NCI-H510A (cell line): Measurements from ENCODE around the gene SUSD3.

Experiments used
- DNase-seq: peaks from one replicate; lab custom pipeline; 2025; lab: John Stamatoyannopoulos, UW

Gene SUSD3

GRCh38 chr9:93030642-93031628 is 27.6 kb upstream of the SUSD3 start:
- DNase-seq: no peak

GRCh38 chr9:93031629-93032430 is 26.7 kb upstream of the SUSD3 start:
- no peak for DNase-seq

- DNase-seq: no peak
Measured at GRCh38 chr9:93032545-93032944, 26.0 kb upstream of the SUSD3 start.

DNA sequence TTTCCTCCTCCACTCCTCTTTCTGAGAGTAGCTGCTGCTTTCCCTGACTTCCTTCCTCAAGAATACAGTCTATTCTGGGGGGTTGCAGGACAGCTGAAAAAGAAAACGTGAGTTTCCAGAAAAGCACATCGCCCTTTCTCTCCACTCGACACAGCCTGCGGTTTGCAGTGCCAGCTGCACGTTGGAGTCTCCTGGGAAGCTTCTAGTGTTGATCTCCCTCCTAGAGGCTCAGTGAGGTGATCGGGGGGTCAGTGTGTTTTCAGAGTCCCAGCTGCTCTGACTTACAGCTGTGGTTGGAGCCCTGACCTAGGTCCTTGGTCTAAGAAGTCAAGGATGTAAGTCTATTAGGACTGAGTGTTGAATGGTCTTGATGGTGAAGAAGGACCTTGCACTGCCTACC is 25.0 kb upstream of the SUSD3 start:
- no peak for DNase-seq

DNA sequence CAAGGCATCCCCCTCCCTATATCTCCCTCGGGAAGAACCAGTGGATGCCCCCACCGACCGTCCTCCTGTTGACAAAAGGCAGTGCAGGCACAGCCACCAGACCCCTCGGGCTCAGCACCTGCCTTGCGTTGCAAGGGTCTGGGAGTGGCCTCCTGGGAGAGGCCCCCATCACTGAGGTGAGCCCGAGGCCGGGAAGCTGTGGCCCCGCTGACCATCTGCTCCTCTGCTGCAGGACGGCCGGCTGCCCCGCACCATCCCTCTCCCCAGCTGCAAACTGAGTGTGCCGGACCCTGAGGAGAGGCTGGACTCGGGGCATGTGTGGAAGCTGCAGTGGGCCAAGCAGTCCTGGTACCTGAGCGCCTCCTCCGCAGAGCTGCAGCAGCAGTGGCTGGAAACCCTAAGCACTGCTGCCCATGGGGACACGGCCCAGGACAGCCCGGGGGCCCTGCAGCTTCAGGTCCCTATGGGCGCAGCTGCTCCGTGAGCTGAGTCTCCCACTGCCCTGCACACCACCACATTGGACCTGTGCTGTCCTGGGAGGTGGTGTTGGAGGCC is 23.3 kb upstream of the SUSD3 start:
- DNase-seq: no peak

- DNase-seq: no peak
Measured at GRCh38 chr9:93035821-93036351, 22.6 kb upstream of the SUSD3 start.

GRCh38 chr9:93036887-93037475 is 21.5 kb upstream of the SUSD3 start:
- no peak for DNase-seq

DNA sequence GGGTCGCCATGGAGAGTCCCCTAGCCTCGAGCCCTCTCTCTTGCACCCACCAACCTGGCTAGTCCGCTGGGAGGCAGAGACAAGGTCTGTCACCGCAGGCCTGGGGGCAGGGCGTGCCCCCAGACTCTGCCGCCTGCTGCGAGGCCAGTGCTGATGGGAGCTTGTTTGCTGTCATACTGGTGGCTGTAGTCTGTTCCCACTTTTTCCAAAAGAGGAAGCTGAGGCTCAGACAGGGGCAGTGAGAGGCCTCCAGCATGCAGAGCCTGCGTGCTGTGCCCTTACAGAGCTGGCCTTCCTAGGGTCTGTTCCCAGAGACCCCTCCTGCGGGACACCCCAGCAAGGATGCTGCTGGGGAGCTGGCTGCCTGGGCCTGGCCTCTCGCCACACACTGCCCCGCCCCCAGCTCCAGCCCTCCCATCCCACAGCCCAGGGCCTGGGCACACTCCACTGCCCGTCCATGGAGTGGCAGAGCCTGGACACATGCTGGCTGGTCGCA is 21.0 kb upstream of the SUSD3 start:
- no peak for DNase-seq

- DNase-seq: no peak
Measured at GRCh38 chr9:93038918-93039317, 19.6 kb upstream of the SUSD3 start.

GRCh38 chr9:93039456-93039855 is 19.0 kb upstream of the SUSD3 start:
- DNase-seq: no peak

DNA sequence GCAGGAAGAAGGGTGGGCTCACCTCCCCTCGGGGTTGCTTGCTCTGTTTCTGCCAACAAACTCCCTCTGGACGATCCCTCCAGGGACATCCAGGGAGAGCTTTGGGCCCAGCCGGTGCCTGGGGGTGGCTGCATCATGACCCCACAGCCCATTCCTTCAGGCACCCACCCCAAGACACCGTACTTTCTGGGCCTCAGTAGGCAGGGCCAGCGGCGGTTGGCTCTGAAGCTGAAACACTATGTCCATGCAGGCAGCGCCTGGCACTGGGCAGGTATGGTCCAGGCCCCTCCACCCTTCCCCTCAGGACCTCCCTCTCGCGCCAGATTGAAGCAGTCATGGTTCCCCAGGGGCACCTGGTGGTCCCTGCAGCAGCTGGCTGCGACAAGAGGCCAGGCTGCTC is 18.5 kb upstream of the SUSD3 start:
- no peak for DNase-seq

GRCh38 chr9:93040409-93040808 is 18.1 kb upstream of the SUSD3 start:
- DNase-seq: no peak

DNA sequence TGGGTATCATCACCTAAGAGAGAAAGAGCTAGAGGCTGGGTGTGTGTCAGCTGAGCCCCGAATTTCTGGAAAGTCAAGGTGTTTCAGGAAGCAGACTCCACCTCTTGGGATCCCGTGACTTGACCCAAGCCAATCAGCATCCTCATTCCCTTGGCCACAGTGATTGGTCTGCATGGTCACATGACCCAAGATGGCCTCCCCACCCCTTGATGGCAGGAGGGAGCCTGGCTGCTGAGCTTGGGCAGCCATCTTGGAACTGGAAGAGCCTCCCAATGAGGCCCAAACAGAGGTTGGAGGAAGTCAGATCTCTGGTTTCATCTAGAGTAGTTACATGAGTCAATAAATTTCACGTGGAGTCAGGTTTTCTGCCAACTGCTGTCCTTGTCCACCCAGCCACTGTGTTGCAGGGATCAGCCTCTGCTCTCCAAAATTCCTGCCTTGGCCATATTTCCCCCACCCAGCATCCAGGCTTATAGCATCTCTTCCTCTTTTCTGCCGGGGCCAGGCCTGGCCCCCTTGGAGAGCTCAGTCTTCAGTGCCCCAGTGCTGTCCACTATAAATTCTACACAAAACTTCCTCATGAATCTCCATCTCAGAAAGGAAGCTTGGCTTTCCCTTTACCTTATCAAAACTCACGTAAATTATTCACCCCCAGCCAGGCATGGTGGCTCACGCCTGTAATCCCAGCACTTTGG is 17.2 kb upstream of the SUSD3 start:
- no peak for DNase-seq

- DNase-seq: no peak
Measured at GRCh38 chr9:93043122-93043521, 15.4 kb upstream of the SUSD3 start.

- DNase-seq: no peak
Measured at GRCh38 chr9:93045521-93045920, 13.0 kb upstream of the SUSD3 start.

DNA sequence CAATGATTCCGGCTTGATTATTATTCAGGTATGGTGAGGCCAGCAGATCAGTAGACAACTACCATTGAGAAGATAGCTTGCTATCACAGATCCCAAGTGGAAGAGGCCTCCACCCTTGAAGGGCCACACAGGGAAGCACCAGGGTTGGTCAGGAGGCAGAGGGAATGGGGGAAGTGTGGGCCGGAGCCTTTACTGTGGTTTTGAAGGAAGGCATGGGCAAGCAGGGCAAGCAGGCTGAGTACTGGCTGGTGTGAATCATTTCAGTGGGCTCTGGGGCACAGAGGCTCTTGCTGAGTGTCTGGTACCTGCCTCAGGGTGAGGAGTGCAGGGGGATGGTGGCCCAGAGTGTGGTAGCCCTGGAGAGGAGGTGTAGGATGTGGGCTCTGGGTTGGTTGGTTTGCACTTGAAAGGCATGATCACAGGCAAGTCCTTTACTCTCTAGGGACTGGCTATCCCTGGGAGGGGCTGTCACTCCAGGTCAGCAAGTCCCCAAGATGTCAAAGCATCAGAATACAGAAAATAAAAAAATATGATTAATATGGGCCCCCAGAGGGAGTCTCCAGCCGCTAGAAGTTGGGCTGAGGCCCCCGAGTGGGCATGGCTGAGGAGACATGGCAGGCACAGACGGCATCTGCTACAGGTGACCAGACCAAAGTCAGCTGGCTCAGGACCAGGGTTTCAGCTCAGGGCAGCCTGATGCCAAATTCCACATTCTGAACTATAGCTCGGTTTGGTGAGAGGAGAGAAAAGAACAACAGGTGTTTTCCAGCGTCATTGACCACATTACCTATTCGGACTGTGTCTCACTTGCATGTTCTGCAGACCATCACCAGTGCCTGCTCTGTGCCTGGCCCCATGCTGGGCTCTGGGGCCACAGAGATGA is 9.7 kb upstream of the SUSD3 start:
- DNase-seq: no peak

DNA sequence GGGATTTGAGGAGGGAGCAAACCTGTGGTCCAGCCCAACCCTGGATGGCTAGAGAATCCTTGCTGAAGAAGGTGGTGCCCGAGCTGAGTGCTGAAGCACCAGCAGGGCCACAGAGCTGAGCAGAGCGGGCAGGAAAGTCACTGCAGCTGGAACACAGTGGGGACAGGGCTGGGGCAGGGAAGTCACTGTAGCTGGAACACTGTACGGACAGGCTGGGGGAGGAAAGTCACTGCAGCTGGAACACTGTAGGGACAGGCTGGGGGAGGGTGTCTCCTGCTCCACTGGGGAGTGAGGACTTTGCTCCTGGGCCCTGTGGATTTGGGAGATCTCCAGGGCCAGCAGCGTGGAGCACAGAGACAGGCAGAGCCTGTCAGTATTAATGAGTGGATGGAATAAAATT is 9.0 kb upstream of the SUSD3 start:
- no peak for DNase-seq

DNA sequence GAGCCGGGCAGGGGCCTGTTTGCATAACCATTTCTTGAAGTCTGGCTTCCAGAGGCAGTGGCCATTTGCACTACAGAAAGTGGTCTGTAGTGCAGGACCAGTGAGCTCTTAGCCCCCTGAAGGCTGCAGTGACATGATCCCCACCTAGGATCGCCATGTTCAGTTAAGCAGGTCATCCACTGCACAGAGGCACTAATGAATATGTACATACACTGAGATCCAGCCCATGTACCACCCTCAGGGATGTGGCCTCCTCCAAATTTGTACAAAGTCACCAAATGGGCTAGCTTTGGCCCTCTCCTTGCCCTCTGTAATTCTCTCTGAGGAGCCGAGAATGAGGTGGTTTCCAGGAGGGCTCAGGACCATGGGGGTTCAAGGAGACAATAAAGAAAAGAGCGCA is 8.3 kb upstream of the SUSD3 start:
- DNase-seq: no peak

GRCh38 chr9:93051680-93052089 is 6.8 kb upstream of the SUSD3 start:
- no peak for DNase-seq
